ENCODE data around the gene FBRS. TPM values are rescaled to one million over a fixed set of nuclear protein-coding genes. Genes with fewer than 3 reads are reported as not detected.
A peak's percentile ranks its signal among the peaks of the same experiment; 100 is the strongest.

FBRS gene
- total RNA-seq, 1 donor from 2014 or later = 65.0 TPM

DNA sequence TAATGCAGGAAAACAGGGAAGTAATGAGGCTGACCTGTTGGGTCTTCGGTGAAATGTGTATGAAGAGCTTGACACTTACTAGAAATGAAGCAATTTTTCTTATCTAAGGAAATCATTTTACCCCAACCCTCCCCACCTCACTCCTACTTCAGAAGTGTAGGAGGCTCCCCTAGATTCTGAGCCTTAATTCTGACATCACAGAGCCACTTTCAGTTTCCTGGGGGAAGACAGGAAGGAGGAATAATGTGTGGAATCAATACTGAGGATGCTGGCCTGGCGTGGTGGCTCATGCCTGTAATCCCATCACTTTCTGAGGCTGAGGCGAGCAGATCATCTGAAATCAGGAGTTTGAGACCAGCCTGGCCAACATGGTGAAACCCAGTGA, 20.3 kb downstream of the FBRS start:
- DNase-seq = no peak
- Histone ChIP-seq H3K36me3 (no peaks in the 10 kb centered on the region), H3K27me3 (no peaks in the 10 kb centered on the region), H3K4me1 (no peaks in the 10 kb centered on the region), H3K4me3 (no peak overlapping the region), H3K27ac (no peak overlapping the region), H3K9me3 (no peaks in the 10 kb centered on the region)
- TF ChIP-seq, protein P1, sequence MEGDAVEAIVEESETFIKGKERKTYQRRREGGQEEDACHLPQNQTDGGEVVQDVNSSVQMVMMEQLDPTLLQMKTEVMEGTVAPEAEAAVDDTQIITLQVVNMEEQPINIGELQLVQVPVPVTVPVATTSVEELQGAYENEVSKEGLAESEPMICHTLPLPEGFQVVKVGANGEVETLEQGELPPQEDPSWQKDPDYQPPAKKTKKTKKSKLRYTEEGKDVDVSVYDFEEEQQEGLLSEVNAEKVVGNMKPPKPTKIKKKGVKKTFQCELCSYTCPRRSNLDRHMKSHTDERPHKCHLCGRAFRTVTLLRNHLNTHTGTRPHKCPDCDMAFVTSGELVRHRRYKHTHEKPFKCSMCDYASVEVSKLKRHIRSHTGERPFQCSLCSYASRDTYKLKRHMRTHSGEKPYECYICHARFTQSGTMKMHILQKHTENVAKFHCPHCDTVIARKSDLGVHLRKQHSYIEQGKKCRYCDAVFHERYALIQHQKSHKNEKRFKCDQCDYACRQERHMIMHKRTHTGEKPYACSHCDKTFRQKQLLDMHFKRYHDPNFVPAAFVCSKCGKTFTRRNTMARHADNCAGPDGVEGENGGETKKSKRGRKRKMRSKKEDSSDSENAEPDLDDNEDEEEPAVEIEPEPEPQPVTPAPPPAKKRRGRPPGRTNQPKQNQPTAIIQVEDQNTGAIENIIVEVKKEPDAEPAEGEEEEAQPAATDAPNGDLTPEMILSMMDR (IDR thresholded peaks at IDR 0.05) = no peak
- no peak for ATAC-seq
- intact Hi-C loops (cut with DNase I) = no loop called here

- TF ChIP-seq, protein P1 (IDR thresholded peaks at IDR 0.05) = no peak
- ATAC-seq = no peak
- H3K4me3 ChIP-seq = no peak overlapping the region
- H3K36me3 ChIP-seq = no peaks in the 10 kb centered on the region
- H3K27ac ChIP-seq = no peak overlapping the region
- no peaks in the 10 kb centered on the region for H3K9me3 ChIP-seq
- no peaks in the 10 kb centered on the region for H3K4me1 ChIP-seq
- DNase-seq = no peak
- intact Hi-C loops (cut with DNase I) = no loop called here
- H3K27me3 ChIP-seq = no peaks in the 10 kb centered on the region
These were observed 22.1 kb downstream of the FBRS start for GRCh38 chr16:30680326-30680725.

DNA sequence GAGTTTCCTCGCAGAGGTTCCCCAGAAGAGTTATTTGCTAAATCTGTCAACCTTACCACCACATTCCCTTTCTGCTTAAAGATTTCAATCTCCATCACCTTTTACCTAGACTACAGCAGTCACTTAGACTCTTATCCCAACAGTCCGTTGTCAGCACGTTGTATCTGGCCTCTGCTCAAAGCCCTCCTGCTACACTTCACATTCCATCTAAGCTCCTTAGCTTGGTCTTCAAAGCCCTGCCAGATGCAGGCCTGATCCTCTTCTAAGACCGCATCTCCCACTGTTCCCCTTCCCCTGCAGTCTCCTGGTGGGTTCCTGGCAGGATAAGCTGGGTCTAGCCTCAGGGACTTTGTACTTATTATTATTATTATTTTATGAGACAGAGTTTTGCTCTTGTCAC, 30.5 kb downstream of the FBRS start:
- no peak for DNase-seq
- intact Hi-C loops (cut with DNase I) = no loop called here
- Histone ChIP-seq H3K9me3 (no peaks in the 10 kb centered on the region), H3K4me1 (peaks cover 2% of the 10 kb centered on the region), H3K36me3 (no peaks in the 10 kb centered on the region), H3K27ac (no peak overlapping the region), H3K27me3 (no peaks in the 10 kb centered on the region), H3K4me3 (no peak overlapping the region)
- TF ChIP-seq, protein P1 (IDR thresholded peaks at IDR 0.05) = no peak
- ATAC-seq = peak; percentile 73

- Histone ChIP-seq H3K9me3 (no peaks in the 10 kb centered on the region), H3K27me3 (no peaks in the 10 kb centered on the region), H3K27ac (no peak overlapping the region), H3K4me1 (peaks cover 8% of the 10 kb centered on the region), H3K36me3 (no peaks in the 10 kb centered on the region), H3K4me3 (no peak overlapping the region)
- no peak for ATAC-seq
- TF ChIP-seq, protein P1 (IDR thresholded peaks at IDR 0.05) = no peak
- intact Hi-C loops (cut with DNase I) = loop anchor here (10.0 kb wide), 1 partner anchor 63 kb away; no protein-coding TSS in a partner anchor
- no peak for DNase-seq
These were observed 33.7 kb downstream of the FBRS start for GRCh38 chr16:30691907-30692306.

GRCh38 chr16:30692396-30693064, 34.3 kb downstream of the FBRS start:
- no peak overlapping the region for H3K27ac ChIP-seq
- H3K4me1 ChIP-seq = peaks cover 14% of the 10 kb centered on the region
- no peak for DNase-seq
- H3K4me3 ChIP-seq = no peak overlapping the region
- intact Hi-C loops (cut with DNase I) = loop anchor here (10.0 kb wide), 1 partner anchor 62 kb away; no protein-coding TSS in a partner anchor
- H3K9me3 ChIP-seq = no peaks in the 10 kb centered on the region
- TF ChIP-seq, protein P1 (IDR thresholded peaks at IDR 0.05) = no peak
- no peaks in the 10 kb centered on the region for H3K36me3 ChIP-seq
- no peaks in the 10 kb centered on the region for H3K27me3 ChIP-seq
- ATAC-seq = peak; percentile 46

Data from upper lobe of right lung (tissue), 1 donor.